Progenitor cell of endocrine pancreas (in vitro differentiated cells): ENCODE measurements around the gene FAM131C. TPM values are rescaled to one million over a fixed set of nuclear protein-coding genes. Genes with fewer than 3 reads are reported as not detected.
"Not testable (repeated sequence)": the region's sequence is repeated elsewhere in the genome, so short reads cannot be mapped to it uniquely, and the experiment has no call there.

Experiments
- DNase-seq: peaks from one replicate; pipeline ENCODE4 v3.0.0; 2021; ENCODE audit warnings: low spot score; ENCODE audit not compliant: unreplicated experiment
- H3K27ac Mint-ChIP-seq: 2 replicates; pipeline ENCODE4 v1.8.0; 2021; ENCODE audit warnings: mild to moderate bottlenecking, moderate library complexity, mixed read lengths
- H3K27me3 Mint-ChIP-seq: 2 replicates; pipeline ENCODE4 v1.8.0; 2021; ENCODE audit warnings: mixed read lengths
- H3K36me3 Mint-ChIP-seq: 2 replicates; pipeline ENCODE4 v1.8.0; 2022; ENCODE audit warnings: mixed read lengths; ENCODE audit not compliant: insufficient read depth
- H3K4me1 Mint-ChIP-seq: 2 replicates; pipeline ENCODE4 v1.8.0; 2021; ENCODE audit warnings: low read depth, mixed read lengths
- H3K4me3 Mint-ChIP-seq: 2 replicates; pipeline ENCODE4 v1.8.0; 2021; ENCODE audit warnings: low read depth, mild to moderate bottlenecking, moderate library complexity, mixed read lengths
- H3K9me3 Mint-ChIP-seq: 2 replicates; pipeline ENCODE4 v1.8.0; 2021; ENCODE audit warnings: low read depth, mixed read lengths
- total RNA-seq: library from RNA; stranded (reverse); gene quantifications from 2 replicates; pipeline ENCODE4 v1.2.1, GENCODE V29; 2021
- TF ChIP-seq, protein P1 (sequence below): fragments of 200-600 bp; sonication (generic); IDR thresholded peaks from one replicate; pipeline ENCODE4 v1.5.0; 2021; ENCODE audit warnings: antibody characterized with exemption, mild to moderate bottlenecking; ENCODE audit not compliant: unreplicated experiment

The FAM131C gene
- total RNA-seq, 1 donor from 2014 or later, result 1.2 TPM

DNA sequence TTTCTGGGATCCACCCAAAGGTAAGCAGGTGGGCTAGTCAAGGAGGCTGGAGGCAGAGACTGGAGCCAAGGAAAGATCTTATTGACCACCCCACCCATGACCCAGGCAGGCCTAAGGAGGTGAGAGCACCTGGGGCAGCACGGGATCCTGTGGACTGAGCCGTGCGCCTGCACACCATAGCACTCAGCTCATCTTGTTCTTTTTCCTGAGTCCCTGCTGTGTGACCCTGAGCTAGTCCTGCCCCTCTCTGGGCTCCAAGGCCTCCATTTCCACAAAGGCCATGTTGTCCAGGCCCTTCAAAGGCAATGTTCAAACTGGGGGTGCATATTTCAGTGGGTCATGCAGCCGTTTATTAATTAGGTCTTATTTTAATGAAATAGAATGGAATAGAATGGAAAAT is 7.2 kb downstream of the FAM131C start:
- Mint-ChIP-seq H3K36me3 (no peaks in the 10 kb centered on the region), H3K4me1 (peaks cover 25% of the 10 kb centered on the region), H3K27me3 (peaks cover 24% of the 10 kb centered on the region), H3K27ac (no peak overlapping the region), H3K9me3 (no peaks in the 10 kb centered on the region), H3K4me3 (no peak overlapping the region)
- no peak for DNase-seq
- TF ChIP-seq, protein P1, sequence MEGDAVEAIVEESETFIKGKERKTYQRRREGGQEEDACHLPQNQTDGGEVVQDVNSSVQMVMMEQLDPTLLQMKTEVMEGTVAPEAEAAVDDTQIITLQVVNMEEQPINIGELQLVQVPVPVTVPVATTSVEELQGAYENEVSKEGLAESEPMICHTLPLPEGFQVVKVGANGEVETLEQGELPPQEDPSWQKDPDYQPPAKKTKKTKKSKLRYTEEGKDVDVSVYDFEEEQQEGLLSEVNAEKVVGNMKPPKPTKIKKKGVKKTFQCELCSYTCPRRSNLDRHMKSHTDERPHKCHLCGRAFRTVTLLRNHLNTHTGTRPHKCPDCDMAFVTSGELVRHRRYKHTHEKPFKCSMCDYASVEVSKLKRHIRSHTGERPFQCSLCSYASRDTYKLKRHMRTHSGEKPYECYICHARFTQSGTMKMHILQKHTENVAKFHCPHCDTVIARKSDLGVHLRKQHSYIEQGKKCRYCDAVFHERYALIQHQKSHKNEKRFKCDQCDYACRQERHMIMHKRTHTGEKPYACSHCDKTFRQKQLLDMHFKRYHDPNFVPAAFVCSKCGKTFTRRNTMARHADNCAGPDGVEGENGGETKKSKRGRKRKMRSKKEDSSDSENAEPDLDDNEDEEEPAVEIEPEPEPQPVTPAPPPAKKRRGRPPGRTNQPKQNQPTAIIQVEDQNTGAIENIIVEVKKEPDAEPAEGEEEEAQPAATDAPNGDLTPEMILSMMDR, result no peak

DNA sequence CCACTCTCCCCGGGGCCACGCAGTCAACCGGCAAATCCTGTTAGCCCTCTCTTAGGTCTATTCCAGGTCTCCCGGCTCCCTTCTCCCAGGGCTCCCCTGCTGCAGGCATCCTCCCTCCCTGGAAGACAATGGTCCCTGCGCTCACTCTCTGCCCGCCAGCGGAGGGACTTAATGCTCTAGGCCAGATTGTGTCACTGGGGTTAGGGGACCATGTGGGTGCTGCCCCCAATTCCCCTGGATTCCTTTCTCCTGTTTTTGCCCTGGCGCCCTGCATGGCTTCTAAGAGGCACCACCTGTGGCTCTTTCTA is 8.2 kb downstream of the FAM131C start:
- Mint-ChIP-seq H3K27me3 (peaks cover 27% of the 10 kb centered on the region), H3K9me3 (no peaks in the 10 kb centered on the region), H3K27ac (peak overlapping the region; percentile 68), H3K4me3 (no peak overlapping the region), H3K4me1 (peaks cover 28% of the 10 kb centered on the region), H3K36me3 (no peaks in the 10 kb centered on the region)
- TF ChIP-seq, protein P1, result no peak
- DNase-seq, result no peak

DNA sequence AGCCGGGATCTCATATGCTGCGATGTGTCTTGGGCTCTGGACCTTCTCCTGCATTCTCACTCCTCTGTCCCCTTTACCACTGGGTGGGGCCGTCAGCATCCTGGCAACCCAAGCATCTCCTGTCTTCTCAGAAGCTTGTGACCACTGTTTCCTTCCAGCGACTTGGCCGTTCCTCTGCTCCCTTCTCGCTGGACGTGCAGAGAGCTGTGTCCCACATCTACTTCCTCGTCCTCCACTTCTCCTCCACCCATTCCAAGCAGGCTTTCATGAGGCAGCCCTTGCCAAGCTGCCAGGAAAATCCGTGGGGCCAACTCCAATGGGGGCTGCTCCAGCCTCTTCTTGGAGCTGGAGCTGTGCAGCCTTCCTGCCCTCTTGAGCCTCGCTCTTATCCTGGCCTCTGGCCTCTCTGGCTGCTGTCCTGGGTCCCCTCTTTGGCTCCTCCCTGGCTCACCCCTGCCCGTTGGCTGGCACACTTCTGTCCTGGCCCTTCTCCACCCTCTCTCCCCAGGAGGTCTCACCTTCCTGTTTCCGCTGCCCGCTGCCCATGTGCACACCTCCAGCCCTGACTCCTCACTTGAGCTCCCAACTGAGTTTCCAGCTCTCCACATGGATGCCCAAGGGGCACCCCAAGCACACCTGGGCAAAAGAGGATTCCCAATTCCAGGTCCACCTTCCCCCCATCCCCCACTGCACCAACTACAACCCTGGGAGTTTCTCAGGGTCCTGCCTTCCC is 8.7 kb downstream of the FAM131C start:
- TF ChIP-seq, protein P1, result no peak
- Mint-ChIP-seq H3K27me3 (peaks cover 27% of the 10 kb centered on the region), H3K27ac (no peak overlapping the region), H3K4me1 (peaks cover 28% of the 10 kb centered on the region), H3K4me3 (no peak overlapping the region), H3K36me3 (no peaks in the 10 kb centered on the region), H3K9me3 (no peaks in the 10 kb centered on the region)
- no peak for DNase-seq

DNA sequence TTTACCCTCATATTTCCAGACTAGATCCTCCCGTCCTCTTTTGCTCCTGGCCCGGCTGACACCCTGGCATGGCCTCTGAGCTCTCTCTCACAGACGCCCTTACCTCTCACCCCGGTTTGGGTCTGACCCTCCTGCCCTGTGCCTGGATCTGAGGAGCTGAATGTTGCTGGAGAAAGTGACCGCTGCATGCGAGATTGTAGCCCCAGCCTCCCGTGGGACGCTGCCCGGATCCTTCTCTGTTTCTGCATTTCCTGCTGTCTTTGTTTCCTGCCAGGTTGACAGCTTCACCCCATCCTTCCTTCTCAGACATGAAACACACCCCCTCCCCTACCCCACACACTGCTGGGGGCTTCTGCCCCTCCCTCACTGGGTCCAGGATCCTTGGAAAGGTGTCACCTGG is 9.5 kb downstream of the FAM131C start:
- Mint-ChIP-seq H3K4me1 (peaks cover 28% of the 10 kb centered on the region), H3K36me3 (no peaks in the 10 kb centered on the region), H3K27ac (peak overlapping the region; percentile 5), H3K9me3 (no peaks in the 10 kb centered on the region), H3K27me3 (peaks cover 27% of the 10 kb centered on the region), H3K4me3 (no peak overlapping the region)
- TF ChIP-seq, protein P1, result no peak
- DNase-seq, result no peak

DNA sequence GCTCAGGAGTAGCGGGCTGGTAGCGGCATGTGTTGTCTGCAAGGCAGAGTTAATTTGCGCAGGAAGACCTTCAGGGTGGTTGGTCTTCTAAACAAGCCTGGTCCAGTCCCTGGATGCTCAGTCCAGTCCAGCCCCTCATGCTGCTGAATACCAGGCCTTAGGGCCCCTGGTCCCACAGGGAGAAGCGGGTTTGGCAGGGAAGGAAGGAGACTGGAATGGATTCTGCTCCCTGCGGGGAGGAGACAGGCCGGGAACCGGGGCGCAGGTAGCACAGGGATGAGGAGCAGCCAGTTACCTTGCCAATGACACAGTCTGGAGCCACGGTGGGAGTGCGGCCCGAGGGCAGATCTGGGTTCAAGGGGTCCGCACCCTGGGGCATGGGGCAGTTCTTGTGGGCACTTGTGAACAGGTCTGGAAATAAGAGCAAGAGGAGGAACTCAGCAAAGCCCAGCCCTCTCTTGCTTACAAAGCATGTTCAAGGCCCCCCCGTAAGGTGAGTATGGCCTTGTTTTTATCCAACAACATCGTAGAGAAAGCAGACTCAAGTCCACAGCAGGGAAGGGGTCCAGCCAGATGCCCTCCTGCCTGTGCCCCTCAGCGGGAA is 10.1 kb downstream of the FAM131C start:
- no peaks in the 10 kb centered on the region for H3K9me3 Mint-ChIP-seq
- H3K27me3 Mint-ChIP-seq, result peaks cover 27% of the 10 kb centered on the region
- H3K4me3 Mint-ChIP-seq, result no peak overlapping the region
- TF ChIP-seq, protein P1, result no peak
- DNase-seq, result no peak
- H3K36me3 Mint-ChIP-seq, result no peaks in the 10 kb centered on the region
- peaks cover 26% of the 10 kb centered on the region for H3K4me1 Mint-ChIP-seq
- peak overlapping the region; percentile 5 for H3K27ac Mint-ChIP-seq

DNA sequence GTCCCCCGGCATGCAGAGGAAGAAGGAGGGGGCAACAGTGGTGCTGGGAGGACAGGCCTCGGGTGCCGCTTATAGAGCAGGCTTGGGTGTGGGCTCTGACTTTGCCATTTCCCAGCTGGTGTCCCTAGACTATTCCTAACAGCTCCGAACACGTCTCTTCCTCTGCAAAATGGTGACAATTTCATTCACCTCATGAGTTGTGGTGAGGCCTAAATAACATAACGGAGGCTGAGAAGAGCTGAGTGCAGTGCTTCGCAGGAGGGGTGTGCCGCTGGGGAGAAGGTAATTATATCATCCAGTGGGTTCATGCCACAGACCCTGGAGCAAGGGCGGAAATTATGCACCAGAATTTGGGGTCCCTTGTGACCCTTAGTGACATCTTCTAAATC is 10.8 kb downstream of the FAM131C start:
- Mint-ChIP-seq H3K27me3 (peaks cover 27% of the 10 kb centered on the region), H3K4me1 (peaks cover 22% of the 10 kb centered on the region)
- not testable (repeated sequence) for H3K4me3 Mint-ChIP-seq, H3K36me3 Mint-ChIP-seq, DNase-seq, H3K9me3 Mint-ChIP-seq, H3K27ac Mint-ChIP-seq

DNA sequence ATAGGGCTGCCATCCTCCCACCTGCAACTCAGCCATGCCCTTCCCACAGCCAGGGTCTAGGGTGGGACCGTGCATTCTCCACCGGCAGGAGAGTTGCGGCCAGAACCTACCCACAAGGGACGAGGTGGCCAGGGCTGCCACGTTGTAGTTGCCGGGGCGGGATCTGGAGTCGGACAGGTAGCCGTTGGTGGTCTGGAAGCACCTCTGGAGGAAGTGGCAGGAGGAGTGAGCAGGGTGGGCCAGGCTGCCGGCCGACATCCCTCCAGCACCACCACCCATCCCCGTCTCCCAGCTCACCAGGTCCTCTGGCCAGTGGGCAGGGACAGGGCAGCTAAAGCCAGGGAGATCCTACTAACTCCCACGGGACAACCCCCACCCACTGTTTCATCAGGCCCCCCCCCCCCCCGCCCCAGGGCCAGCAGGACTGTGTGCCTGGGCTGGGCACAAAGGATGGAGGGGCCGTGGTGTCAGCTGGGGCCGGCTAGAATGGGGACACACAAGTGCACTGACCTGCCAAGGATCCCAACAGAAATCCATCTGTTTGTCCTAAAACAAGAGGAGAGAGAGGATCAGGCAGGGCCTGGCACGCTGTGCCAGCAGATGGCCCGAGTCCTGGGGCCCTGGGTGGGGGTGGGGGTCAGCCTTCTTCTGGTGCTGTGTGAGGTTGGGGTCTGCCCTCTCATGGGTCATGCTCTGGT is 11.3 kb downstream of the FAM131C start:
- not testable (repeated sequence) for H3K9me3 Mint-ChIP-seq, DNase-seq, H3K36me3 Mint-ChIP-seq, H3K4me3 Mint-ChIP-seq, H3K27ac Mint-ChIP-seq
- H3K27me3 Mint-ChIP-seq, result peaks cover 27% of the 10 kb centered on the region
- peaks cover 16% of the 10 kb centered on the region for H3K4me1 Mint-ChIP-seq
